ENCODE measurements around the gene CHMP3.

Gene CHMP3

GRCh38 chr2:86523491-86523890 is 39.8 kb downstream of the CHMP3 start:
- no peak for TF ChIP-seq CTCF (conservative IDR thresholded peaks at IDR 0.05)
- no peak overlapping the region for H3K27ac ChIP-seq

- no peak overlapping the region for H3K27ac ChIP-seq
- TF ChIP-seq CTCF (conservative IDR thresholded peaks at IDR 0.05) = no peak
Measured at GRCh38 chr2:86522711-86523110, 40.5 kb downstream of the CHMP3 start.

- no peak overlapping the region for H3K27ac ChIP-seq
- no peak for TF ChIP-seq CTCF (conservative IDR thresholded peaks at IDR 0.05)
Measured at GRCh38 chr2:86521922-86522321, 41.3 kb downstream of the CHMP3 start.

- TF ChIP-seq CTCF (conservative IDR thresholded peaks at IDR 0.05) = no peak
- H3K27ac ChIP-seq = peak overlapping the region; percentile 28
Measured at GRCh38 chr2:86520153-86520552, 43.1 kb downstream of the CHMP3 start.

GRCh38 chr2:86519349-86519748 is 43.9 kb downstream of the CHMP3 start:
- no peak for TF ChIP-seq CTCF (conservative IDR thresholded peaks at IDR 0.05)
- peak overlapping the region; percentile 28 for H3K27ac ChIP-seq

- peak; percentile 39 for TF ChIP-seq CTCF (conservative IDR thresholded peaks at IDR 0.05)
- H3K27ac ChIP-seq = peak overlapping the region; percentile 28; the same call in 1 of the 2 replicates
Measured at GRCh38 chr2:86518481-86518880, 44.8 kb downstream of the CHMP3 start.

GRCh38 chr2:86513948-86514660 is 49.1 kb downstream of the CHMP3 start:
- H3K27ac ChIP-seq = no peak overlapping the region
- no peak for TF ChIP-seq CTCF (conservative IDR thresholded peaks at IDR 0.05)
